ENCODE measurements around the gene SCARB1.

- TF ChIP-seq CTCF (tag by site-specific recombination; IDR thresholded peaks at IDR 0.05) (no peak), ZNF311 (tag by site-specific recombination; IDR thresholded peaks at IDR 0.05; ENCODE audit: borderline replicate concordance) (no peak), REPIN1 (tag by site-specific recombination; IDR thresholded peaks at IDR 0.05; ENCODE audit: low read depth) (no peak), ZBTB1 (tag by site-specific recombination; IDR thresholded peaks at IDR 0.05) (no peak), ZNF302 (tag by site-specific recombination; IDR thresholded peaks at IDR 0.05; ENCODE audit: low read depth) (no peak)
Observed at GRCh38 chr12:124766727-124767065, 97.0 kb downstream of the SCARB1 start.
